Posterior cingulate gyrus (tissue), 11 donors: ENCODE measurements around the gene UQCRC1.
A peak's percentile ranks its signal among the peaks of the same experiment; 100 is the strongest.

Experiments used
- DNase-seq, 10 donors: peaks; one replicate each; pipeline versions ENCODE4 v3.0.0 to v3.0.0-alpha.2; 2020 to 2021; ENCODE audit warnings: mixed read lengths in 3 of 10
- intact Hi-C: fragments of 100-400 bp; cut with DNase I; formaldehyde crosslinking; loops from one replicate; pipeline ENCODE4 v1.15.1; 2023

UQCRC1 gene

DNA sequence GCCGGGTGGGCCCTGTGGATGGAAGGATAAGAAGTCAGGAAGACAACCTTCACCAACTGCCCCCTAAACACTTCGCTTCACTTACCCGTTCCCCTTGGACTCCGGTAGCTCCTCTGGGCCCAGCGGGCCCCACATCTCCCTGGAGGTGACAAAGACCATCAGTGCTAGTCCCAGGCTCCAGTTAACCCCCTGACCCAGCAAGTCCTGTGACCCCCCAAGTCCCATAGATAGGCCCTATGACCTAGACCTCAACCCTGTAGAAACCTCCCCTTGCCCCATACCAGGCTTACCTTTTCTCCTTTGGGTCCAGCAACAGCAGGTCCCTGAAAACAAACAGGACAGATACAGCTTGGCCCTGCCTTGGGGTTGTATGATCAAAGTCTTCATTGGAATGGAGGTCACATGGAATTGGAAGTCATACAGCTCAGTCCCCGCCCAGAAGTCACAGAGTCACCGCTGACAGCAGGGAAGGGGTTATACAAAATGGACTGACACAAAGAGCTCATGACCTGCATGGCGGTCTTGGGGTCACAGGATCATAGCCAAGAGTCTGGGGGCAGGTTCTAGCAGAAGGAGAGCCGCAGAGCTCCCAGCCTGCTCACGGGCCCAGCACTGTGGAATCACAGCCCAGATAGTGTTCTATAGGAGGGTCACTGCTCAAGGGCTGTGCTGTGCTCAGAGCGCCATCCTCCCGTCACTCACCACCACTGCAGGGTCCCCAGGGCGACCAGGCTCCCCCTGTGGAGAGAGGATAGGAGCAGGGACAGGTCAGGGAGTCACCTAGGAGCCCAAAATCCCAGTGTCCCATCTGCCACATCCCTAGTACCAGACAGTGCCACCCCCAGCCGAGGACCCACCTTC is 27.6 kb downstream of the UQCRC1 start:
- intact Hi-C loops, result no loop called here
- no peak for DNase-seq

DNA sequence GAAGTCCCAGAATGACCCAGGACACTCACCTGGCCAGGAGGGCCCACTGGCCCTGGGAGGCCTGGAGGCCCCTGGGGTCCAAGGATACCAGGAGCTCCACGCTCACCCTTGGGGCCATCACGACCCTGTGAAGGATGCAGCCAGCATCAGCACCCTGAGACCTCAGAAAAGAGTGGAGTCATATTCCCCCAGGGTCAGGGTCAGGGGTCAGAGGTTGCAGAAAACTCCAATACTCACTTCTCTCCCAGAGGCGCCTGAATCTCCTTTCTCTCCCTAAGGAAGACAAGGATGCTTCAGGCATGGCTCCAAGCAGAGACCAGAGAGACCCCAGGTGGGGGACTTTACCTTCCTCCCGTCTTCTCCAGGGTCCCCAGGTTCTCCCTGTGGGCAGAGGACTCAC is 32.8 kb downstream of the UQCRC1 start:
- DNase-seq, result no peak
- intact Hi-C loops, result no loop called here

- intact Hi-C loops, result no loop called here
- DNase-seq, result no peak
These were observed 34.1 kb downstream of the UQCRC1 start for GRCh38 chr3:48575366-48575765.

- intact Hi-C loops, result no loop called here
- no peak for DNase-seq
These were observed 35.4 kb downstream of the UQCRC1 start for GRCh38 chr3:48573973-48574585.

GRCh38 chr3:48572517-48572916 is 36.9 kb downstream of the UQCRC1 start:
- intact Hi-C loops, result no loop called here
- DNase-seq, result no peak

DNA sequence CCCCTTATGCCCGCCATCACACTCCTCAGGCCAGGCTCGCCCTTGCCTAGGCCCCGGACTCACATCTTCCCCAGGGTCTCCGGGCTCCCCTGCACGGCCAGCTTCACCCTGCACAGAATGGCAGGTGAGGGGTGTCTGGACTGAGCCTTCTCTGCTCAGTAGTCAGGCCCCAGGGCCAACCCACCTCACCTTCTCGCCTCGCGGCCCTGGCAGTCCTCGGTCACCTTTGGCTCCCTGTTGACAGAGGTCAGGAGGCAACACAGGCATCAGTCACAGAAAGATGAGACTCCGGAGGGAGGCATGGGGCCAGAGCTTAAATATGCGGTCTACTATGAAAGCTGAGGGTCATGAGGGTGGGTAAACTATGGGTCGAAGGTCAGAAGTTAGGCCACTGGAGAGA is 37.5 kb downstream of the UQCRC1 start:
- no peak for DNase-seq
- intact Hi-C loops, result no loop called here

- intact Hi-C loops, result no loop called here
- DNase-seq, result no peak
These were observed 39.5 kb downstream of the UQCRC1 start for GRCh38 chr3:48569808-48570450.

DNA sequence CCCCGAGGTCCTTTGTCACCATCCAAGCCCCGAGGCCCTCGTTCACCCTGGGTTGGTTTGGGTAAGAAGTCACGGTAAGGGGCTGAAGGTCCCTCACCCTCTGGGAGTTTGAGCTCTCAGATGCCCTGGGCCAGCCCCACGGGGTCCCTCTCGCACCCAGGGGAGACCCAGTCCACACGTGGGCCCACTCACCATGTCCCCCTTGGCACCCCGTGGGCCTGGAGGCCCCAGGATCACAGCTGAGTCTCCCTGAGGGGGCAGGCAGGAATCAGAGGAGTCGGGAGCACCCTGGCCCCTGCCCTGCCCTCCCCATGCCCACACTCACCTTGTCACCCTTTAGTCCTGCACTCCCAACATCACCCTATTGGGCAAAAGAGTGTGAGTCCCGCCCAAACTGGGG is 40.0 kb downstream of the UQCRC1 start:
- no peak for DNase-seq
- intact Hi-C loops, result no loop called here

- no peak for DNase-seq
- intact Hi-C loops, result no loop called here
These were observed 41.0 kb downstream of the UQCRC1 start for GRCh38 chr3:48568476-48568875.

DNA sequence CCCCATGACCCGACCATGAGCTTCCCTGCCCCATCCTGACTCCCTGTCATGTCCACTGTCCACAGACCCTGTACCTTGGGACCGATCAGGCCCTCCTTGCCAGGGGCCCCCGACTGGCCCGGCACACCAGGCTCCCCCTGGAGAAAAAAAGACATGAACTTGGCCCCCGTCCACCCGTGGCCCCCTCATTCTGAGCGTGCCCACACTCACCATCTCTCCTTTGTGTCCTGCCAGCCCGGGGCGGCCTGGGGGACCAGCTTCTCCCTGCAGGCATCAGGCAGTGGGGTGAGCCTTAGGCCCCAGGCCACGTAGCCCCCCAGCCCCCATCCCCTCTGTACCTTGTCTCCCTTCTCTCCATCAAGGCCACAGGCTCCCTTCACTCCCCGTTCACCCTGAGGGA is 41.9 kb downstream of the UQCRC1 start:
- intact Hi-C loops, result no loop called here
- no peak for DNase-seq

DNA sequence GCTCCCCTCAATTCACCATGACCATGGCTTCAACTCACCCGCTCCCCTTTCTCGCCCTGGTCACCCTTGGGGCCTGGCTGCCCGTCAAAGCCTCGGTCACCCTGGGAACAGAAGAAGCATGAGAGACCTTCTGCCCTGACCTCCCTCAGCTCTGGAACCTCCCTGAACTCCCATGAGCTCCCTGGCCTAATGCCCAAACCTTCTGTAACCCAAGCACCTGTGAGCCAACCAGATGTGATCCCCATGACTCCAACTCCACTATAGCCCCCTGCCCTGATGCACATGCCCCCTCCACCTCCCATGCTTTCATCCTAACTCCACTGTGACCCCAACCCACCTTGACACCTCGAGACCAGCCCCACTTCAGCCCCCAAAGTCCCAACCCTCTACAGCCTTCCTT is 42.4 kb downstream of the UQCRC1 start:
- no peak for DNase-seq
- intact Hi-C loops, result no loop called here

DNA sequence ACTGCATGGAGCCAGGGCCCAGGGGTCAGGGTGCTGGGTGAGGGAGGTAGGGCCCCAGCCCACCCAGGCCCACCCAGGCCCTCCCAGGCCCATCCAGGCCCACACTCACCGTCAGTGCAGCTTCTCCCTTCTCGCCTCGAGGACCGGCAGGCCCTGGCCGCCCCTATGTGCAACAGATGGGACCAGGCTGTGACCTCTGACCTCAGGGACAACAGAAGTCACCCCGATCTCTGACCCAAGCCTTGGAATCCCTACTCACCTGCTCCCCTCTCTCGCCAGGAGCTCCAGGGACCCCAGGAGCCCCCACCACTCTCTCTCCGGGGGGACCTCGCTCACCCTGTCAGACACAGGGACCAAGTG is 43.1 kb downstream of the UQCRC1 start:
- no peak for DNase-seq
- intact Hi-C loops, result no loop called here

DNA sequence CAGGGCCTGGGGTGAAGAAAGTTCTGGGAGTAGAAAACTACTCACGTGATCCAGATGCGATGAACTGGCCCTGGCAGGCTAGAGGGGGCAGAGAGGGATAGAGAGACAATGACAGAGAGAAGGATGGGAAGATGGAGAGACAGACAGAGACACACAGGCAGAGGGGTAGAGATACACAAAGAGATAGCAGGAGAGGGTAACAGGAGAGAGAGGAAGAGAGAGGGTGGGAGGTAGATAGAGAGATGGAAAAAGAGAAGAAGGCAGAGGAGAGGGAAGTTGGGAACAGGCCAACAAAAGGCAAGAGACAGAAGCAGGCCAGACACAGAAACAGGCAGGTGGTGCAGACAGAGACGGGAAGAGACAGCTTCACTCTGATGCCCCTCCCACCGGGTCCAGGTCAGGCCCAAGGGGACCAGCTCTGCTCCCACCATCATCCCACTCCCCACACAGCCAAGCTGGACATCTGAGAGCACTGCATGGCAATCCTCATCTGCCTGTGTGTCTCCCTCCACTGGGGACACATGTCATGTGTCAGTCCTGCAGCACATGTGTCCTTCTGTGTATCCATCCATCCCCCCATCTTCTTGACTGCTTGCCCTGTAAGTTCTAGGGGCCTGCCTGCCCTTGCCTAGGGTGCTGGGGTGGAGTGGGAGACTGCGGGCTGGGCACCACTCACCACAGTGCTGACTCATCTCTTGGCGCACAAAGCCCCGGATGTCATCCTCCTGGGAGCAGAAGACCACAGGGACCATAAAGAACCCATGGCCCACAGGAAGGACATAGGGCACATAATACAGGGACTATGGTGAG is 43.6 kb downstream of the UQCRC1 start:
- DNase-seq, result no peak
- intact Hi-C loops, result no loop called here

DNA sequence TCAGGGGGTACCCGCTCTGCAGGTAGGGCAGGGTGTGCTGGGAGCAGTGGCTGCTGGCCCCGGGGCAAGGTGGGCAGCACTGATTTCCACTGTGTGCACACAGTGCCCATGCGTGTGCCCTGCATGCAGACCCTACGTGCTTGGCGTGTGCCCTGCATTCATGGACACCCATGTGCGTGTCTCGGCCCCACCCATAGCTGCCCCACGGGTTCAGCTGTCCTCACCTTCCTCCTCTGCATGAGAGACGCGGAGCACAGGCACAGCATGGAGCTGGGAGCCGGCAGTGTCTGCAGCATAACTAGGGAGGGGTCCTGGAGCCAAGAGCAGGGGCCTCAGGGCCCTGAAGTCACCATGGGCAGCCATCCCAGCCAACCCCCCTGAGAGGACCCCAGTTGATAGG is 44.3 kb downstream of the UQCRC1 start:
- peak in 1 of 10 donors; percentile 71 for DNase-seq
- intact Hi-C loops, result no loop called here

DNA sequence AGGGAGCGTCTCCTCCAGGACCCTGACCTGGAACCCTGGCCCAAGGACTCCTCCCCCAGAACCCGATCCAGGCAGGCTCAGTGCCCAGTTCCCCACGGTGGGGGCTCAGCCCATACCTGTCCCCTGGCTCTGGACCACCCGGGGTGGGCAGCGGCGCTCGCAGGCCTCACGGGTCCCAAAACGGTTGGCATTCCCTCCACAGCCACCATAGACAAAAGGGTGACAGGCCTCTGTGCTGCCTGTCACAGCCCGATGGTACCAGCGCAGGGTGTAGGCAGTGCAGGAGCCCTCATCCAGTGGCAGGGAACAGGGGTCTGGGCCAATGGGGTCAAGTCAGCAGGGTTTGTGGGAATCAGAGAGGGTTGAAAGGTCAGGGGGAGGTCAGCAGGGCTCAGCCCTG is 44.8 kb downstream of the UQCRC1 start:
- intact Hi-C loops, result loop anchor here (5.0 kb wide), 1 partner anchor 38 kb away; no protein-coding TSS in a partner anchor

DNA sequence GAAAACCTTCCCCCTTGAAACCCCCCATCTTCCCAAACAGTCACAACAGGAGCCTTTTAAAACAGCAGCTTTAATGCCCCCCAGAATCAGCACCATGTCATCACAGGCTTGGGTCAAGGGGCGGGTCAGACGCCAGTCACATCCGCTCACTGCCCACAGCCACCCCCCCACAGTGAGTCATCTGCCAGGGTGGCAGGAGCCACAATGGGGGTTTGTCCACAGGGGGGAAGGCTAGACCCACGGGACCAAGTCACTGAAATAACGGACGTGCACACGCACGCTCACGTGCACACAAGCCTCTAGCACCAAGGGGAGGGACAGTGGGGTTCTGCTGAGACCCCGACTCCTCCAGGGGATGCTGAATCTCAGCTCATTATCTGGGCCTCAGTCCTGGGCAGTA is 45.4 kb downstream of the UQCRC1 start:
- DNase-seq, result peak in 6 of 10 donors; percentile 44 to 96 (median 68)
- intact Hi-C loops, result loop anchor here (5.0 kb wide), 1 partner anchor 38 kb away; no protein-coding TSS in a partner anchor

More for the DNA sequence above, 44.8 kb downstream of the UQCRC1 start:
- DNase-seq, result no peak

DNA sequence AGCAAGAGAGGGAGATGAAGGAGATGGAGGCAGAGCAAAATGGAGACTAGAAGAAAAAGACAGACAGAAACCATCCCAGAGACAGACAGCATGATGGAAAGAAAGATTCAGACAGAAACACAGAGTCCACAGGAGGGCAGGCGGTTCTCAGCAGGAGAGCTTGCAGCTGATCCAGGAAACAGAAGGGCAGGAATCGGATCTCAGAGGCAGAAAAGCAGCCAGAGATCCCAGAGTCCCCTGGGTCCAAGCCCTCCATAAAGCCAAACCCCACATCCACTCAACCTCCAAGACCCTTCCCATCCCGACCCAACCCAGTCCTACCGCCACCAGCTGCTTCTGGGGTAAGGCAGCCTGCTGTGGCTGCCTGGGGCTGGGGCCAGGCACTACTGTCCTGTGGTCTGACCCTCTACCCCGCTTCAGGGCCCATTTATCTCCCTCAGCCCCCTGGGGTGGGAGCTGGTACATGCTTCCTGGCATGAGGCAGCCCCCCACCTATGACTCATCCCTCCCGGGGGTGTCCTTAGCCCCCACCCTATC is 46.0 kb downstream of the UQCRC1 start, which contains the start of gene UCN2:
Gene UCN2 (minus strand): TSS at position 400 of the 537 bp plus-strand sequence. CDS start 657 bp downstream, outside the sequence.
- DNase-seq, result no peak
- intact Hi-C loops, result loop anchor here (5.0 kb wide), 1 partner anchor 39 kb away; no protein-coding TSS in a partner anchor

DNA sequence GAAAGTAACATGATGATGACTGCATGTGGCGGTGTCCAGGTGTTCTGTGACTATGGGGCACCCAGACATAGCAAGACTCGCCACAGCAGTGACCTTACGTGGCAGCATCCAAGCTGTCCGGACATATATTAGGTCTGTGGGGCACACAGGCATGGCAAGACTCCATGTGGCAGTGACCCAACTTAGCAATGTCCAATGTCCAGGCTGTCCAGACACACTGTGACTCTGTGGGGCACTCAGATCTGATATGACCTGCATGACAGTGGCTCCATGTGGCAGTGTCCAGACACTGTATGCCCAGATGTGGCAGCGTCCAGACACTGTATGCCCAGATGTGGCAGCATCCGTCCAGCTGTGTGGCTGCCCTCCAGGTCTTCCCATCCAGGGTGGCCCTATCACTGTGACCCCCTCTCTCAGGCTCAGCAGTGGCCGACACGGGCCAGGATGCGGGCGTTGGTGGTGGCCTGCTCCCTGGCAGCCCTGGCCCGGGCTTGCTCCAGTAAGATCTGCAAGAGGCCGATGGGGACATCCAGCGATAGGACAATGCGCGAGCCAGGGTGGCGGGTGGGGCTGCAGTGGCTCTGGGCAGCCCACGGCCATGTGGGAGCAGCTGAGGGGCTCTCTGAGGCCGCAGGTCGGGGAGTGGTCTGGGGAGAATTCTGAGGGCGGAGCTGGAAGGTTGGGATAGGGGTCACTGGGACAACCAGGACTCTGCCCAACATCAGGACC is 46.9 kb downstream of the UQCRC1 start:
- intact Hi-C loops, result loop anchor here (5.0 kb wide), 1 partner anchor 40 kb away; no protein-coding TSS in a partner anchor
- DNase-seq, result no peak

- DNase-seq, result peak in 3 of 10 donors; percentile 23 to 89 (median 39)
- intact Hi-C loops, result loop anchor here (5.0 kb wide), 1 partner anchor 41 kb away; no protein-coding TSS in a partner anchor
These were observed 48.3 kb downstream of the UQCRC1 start for GRCh38 chr3:48561045-48561736.
